Measurements from ENCODE around the gene PRKAG2.

DNA sequence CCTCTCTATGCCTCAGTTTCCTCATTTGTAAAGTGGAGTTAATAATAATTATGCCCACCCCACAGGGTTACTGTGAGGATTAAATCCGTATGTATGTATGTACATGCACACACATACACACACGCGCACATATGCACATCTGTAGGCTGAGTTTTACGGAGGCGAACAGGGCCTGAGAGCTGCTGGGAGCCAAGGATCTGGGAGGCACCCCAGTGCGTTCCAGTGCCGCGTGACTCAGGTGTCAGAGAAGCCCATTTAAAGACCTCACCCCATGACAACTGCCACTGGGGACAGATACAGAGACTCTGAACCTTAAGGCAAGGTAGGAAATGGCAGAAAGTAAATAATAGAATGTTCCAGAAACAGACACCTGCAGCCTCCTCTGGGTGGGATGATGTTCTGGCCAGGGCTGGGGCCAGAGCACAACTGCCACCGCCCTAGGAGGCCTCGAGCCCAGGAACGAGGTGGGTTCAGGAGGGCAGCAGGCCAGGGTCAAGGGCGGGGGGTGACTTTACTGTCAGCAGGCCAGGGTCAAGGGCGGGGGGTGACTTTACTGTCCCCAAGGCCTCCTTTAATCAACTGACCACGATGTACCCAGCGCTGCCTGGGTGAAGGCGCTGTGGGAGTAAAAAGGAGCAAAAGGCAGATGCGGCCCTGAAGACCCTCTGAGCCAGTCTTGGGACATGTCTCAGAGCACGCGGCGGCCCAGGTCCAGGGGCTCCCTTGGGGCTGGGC, 54.9 kb downstream of the PRKAG2 start:
- no peak for TF ChIP-seq EZH2 (IDR thresholded peaks at IDR 0.05; ENCODE audit: insufficient read depth, poor library complexity, severe bottlenecking)
- TF ChIP-seq EZH2phosphoT487 (IDR thresholded peaks at IDR 0.05; ENCODE audit: insufficient read depth, low read depth) = no peak
